ENCODE results near the gene YWHAE.

Gene YWHAE

GRCh38 chr17:1324201-1324771, 75.7 kb downstream of the YWHAE start:
- H3K4me3 ChIP-seq (ENCODE audit: low read depth, low read length), result peak overlapping the region; percentile 26
- no peak for TF ChIP-seq CTCF (IDR thresholded peaks at IDR 0.05; ENCODE audit: borderline replicate concordance, insufficient read depth, low read depth, low read length)

- no peak for TF ChIP-seq CTCF (IDR thresholded peaks at IDR 0.05; ENCODE audit: borderline replicate concordance, insufficient read depth, low read depth, low read length)
Measured at GRCh38 chr17:1323336-1323735, 76.7 kb downstream of the YWHAE start.

GRCh38 chr17:1322480-1322879, 77.5 kb downstream of the YWHAE start:
- H3K4me3 ChIP-seq (ENCODE audit: low read depth, low read length), result no peak overlapping the region
- TF ChIP-seq CTCF (IDR thresholded peaks at IDR 0.05; ENCODE audit: borderline replicate concordance, insufficient read depth, low read depth, low read length), result no peak

More at GRCh38 chr17:1323336-1323735, 76.7 kb downstream of the YWHAE start:
- H3K4me3 ChIP-seq (ENCODE audit: low read depth, low read length), result no peak overlapping the region

- no peak overlapping the region for H3K4me3 ChIP-seq (ENCODE audit: low read depth, low read length)
- TF ChIP-seq CTCF (IDR thresholded peaks at IDR 0.05; ENCODE audit: borderline replicate concordance, insufficient read depth, low read depth, low read length), result no peak
Measured at GRCh38 chr17:1322014-1322428, 78.0 kb downstream of the YWHAE start.

- TF ChIP-seq CTCF (IDR thresholded peaks at IDR 0.05; ENCODE audit: borderline replicate concordance, insufficient read depth, low read depth, low read length), result no peak
- H3K4me3 ChIP-seq (ENCODE audit: low read depth, low read length), result no peak overlapping the region
Measured at GRCh38 chr17:1315891-1316403, 84.1 kb downstream of the YWHAE start.

GRCh38 chr17:1315409-1315808, 84.6 kb downstream of the YWHAE start:
- no peak for TF ChIP-seq CTCF (IDR thresholded peaks at IDR 0.05; ENCODE audit: borderline replicate concordance, insufficient read depth, low read depth, low read length)

GRCh38 chr17:1313270-1314005, 86.6 kb downstream of the YWHAE start:
- no peak overlapping the region for H3K4me3 ChIP-seq (ENCODE audit: low read depth, low read length)
- TF ChIP-seq CTCF (IDR thresholded peaks at IDR 0.05; ENCODE audit: borderline replicate concordance, insufficient read depth, low read depth, low read length), result no peak

More at GRCh38 chr17:1315409-1315808, 84.6 kb downstream of the YWHAE start:
- H3K4me3 ChIP-seq (ENCODE audit: low read depth, low read length), result no peak overlapping the region

Measured in GM12875 (cell line).